Caki2 (cell line): ENCODE results near the gene ZYX. TPM values are rescaled to one million over a fixed set of nuclear protein-coding genes. Genes with fewer than 3 reads are reported as not detected.

ENCODE experiments used
- DNase-seq: peaks from one replicate; pipeline ENCODE4 v3.0.0-alpha.2; 2015; ENCODE audit warnings: low read depth
- in situ Hi-C: cut with HindIII; loops from 2 replicates; pipeline ENCODE4 v1.10.0; 2016; ENCODE audit warnings: low sequenced_read_pairs, low pct_unique_long_range_greater_than_20kb, mixed read lengths
- total RNA-seq: library from RNA; depleted of rRNA; stranded (reverse); fragments of >200 nt; shearing (Covaris generic); gene quantifications from 2 replicates; pipeline ENCODE4 v1.2.3, GENCODE V29; 2014; ENCODE audit warnings: low replicate concordance; rRNA removed

The ZYX gene, protein sequence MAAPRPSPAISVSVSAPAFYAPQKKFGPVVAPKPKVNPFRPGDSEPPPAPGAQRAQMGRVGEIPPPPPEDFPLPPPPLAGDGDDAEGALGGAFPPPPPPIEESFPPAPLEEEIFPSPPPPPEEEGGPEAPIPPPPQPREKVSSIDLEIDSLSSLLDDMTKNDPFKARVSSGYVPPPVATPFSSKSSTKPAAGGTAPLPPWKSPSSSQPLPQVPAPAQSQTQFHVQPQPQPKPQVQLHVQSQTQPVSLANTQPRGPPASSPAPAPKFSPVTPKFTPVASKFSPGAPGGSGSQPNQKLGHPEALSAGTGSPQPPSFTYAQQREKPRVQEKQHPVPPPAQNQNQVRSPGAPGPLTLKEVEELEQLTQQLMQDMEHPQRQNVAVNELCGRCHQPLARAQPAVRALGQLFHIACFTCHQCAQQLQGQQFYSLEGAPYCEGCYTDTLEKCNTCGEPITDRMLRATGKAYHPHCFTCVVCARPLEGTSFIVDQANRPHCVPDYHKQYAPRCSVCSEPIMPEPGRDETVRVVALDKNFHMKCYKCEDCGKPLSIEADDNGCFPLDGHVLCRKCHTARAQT
- total RNA-seq: 23.2 and 41.3 TPM in 2 replicates

GRCh38 chr7:143380646-143381426, at the start of gene ZYX:
Gene ZYX, plus strand, starts transcription at chr7:143381345. Its CDS starts 227 bp downstream, at chr7:143381572.
- DNase-seq: peak; percentile 79
- in situ Hi-C loops: no loop called here

- in situ Hi-C loops: no loop called here
- DNase-seq: no peak
These were observed 46.9 kb upstream of the ZYX start for GRCh38 chr7:143334244-143334643.

DNA sequence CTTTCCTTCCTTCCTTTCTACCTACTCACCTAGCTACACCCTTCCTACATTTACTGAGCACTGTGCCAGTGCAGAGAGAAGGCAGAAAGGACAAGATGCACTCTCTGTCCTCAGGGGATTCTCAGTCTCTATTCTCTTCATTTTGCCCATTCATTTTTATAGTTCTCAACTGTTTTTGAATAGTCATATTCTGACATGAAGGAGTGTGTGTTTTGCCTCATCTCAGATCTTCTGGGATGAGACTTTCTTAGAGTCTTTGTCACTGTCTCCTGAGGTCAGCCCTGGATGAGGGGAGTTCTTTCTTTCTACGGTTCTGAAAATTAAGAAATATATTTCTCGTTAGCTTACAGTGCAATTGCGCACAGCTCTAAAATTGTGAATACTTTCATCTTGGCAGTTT, 43.9 kb upstream of the ZYX start:
- no peak for DNase-seq
- in situ Hi-C loops: no loop called here

GRCh38 chr7:143341842-143342241, 39.3 kb upstream of the ZYX start:
- DNase-seq: no peak
- in situ Hi-C loops: no loop called here

DNA sequence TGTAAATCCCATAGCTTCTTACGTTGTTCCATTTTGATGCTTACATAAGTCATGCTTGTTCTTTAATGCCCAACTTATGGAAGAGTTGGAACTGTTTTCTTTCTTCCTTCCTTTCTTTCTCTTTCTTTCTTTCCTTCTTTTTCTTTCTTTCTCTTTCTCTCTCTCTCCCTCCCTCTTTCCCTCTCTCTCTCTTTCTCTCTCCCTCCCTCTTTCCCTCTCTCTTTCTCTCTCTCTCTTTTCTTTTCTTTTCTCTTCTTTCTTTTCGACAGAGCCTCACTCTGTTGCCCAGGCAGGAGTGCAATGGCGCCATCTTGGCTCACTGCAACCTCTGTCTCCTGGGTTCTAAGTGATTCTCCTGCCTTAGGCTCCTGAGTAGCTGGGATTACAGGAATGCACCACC, 37.5 kb upstream of the ZYX start:
- in situ Hi-C loops: no loop called here
- no peak for DNase-seq

DNA sequence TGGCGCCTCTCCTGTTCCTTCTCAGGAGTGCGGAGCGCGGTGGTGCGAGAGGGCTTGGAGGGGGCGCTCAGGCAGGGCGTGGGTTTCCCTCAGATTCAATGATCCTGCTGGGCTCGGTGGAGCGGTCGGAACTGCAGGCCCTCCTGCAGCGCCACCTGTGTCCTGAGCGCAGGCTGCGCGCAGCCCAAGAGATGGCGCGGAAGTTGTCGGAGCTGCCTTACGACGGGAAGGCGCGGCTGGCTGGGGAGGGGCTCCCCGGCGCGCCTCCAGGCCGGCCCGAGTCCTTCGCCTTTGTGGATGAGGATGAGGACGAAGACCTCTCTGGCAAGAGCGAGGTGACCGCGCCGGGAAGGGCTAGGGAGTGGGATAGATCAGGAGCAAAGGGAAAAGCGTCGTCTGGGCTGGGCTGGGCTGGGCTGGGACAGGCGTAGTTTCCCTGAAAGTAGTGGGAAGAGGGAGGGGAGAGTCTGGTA, 35.7 kb upstream of the ZYX start:
- no peak for DNase-seq
- in situ Hi-C loops: no loop called here

GRCh38 chr7:143346018-143346417, 35.1 kb upstream of the ZYX start:
- DNase-seq: no peak
- in situ Hi-C loops: no loop called here

GRCh38 chr7:143347950-143348349, 33.2 kb upstream of the ZYX start:
- no peak for DNase-seq
- in situ Hi-C loops: no loop called here

DNA sequence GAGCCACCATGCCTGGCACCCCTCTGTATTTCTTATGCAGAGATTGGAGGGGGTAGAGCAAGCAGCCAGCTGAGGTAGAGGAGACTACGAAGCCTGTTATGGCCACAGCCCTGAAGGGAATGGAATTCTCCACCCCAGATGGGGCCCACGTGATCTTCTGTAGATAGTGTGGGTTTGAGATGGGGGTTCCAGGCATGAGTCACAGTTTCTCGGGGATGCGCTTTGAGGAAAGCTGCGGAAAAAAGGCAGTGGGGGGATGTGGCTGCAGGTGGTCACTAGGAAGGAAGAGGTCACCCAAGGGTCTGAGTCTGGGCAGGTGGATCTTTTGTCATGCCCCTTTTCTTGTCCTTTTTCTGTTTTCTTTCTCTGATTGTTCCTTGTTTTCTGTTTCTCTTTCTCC, 30.1 kb upstream of the ZYX start:
- in situ Hi-C loops: no loop called here

DNA sequence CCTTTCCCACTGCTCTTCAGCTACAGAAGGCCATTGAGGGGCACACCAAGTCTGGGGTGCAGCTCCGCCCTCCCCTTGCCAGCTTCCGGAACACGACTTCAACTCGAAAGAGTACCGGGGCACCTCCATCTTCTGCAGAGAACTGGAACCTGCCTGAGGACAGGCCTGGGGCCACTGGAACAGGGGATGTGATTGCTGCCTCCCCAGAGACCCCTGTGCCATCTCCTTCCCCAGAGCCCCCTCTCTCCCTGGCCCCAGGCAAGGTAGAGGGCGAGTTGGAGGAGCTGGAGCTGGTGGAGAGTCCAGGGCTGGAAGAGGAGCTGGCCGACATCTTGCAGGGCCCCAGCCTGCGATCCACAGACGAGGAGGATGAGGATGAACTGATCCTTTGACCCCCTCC, 29.6 kb upstream of the ZYX start:
- in situ Hi-C loops: no loop called here
- no peak for DNase-seq

More for the DNA sequence above, 30.1 kb upstream of the ZYX start:
- DNase-seq: no peak

- in situ Hi-C loops: no loop called here
- DNase-seq: no peak
These were observed 28.6 kb upstream of the ZYX start for GRCh38 chr7:143352531-143353002.

DNA sequence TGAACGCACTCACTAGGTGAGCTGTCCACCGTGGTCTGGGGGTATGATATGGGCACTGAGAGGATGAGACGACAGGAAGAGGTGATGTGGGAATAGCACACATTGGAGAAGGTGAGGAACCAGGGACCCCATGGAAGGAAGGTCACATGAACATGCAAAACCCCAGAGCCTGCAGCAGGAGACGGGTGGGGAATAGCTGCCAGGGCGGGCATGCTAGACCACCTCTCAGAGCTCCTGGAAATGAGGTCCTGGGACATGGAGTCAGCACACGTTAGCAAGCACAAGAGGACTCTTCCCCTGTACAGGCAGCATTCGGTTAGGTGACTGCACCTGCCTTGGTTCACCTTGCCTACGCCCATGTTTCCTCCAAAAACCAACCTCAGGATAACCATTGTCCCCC, 26.8 kb upstream of the ZYX start:
- no peak for DNase-seq
- in situ Hi-C loops: no loop called here

GRCh38 chr7:143354965-143355364, 26.2 kb upstream of the ZYX start:
- in situ Hi-C loops: no loop called here
- DNase-seq: no peak

GRCh38 chr7:143355450-143356385, 25.4 kb upstream of the ZYX start:
- in situ Hi-C loops: no loop called here
- no peak for DNase-seq

DNA sequence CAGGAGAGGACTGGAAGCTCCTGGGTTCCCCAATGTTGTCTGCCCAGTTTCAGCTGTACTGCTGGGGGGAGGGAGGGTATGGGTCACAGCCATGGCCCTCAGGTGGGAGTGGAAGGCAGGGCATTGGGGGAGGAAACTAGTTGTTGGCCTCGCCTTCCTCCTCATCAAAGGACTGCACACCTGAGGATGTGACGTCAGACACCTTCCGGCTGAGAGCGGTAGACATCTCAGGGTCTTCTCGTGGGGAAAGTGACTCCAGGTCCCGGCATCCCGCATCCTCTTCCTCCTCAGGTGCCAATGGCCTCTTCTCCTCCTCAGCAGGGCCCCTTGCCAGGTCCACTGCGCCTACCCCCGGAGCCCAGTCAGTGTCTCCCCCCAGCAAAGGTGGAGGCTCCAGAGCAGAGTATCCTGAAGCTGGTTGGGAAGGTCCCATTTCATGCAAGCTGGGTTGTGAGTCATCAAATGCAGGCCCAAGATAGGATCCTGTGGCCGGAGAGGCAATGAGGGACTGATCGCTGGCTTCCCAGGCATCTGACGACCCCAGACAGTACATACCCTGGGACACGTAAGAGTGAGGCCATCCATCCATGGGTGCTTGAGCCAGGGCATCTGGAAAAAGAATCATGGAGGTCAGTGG, 24.6 kb upstream of the ZYX start:
- in situ Hi-C loops: no loop called here
- DNase-seq: no peak

- no peak for DNase-seq
- in situ Hi-C loops: no loop called here
These were observed 22.5 kb upstream of the ZYX start for GRCh38 chr7:143358626-143359025.

DNA sequence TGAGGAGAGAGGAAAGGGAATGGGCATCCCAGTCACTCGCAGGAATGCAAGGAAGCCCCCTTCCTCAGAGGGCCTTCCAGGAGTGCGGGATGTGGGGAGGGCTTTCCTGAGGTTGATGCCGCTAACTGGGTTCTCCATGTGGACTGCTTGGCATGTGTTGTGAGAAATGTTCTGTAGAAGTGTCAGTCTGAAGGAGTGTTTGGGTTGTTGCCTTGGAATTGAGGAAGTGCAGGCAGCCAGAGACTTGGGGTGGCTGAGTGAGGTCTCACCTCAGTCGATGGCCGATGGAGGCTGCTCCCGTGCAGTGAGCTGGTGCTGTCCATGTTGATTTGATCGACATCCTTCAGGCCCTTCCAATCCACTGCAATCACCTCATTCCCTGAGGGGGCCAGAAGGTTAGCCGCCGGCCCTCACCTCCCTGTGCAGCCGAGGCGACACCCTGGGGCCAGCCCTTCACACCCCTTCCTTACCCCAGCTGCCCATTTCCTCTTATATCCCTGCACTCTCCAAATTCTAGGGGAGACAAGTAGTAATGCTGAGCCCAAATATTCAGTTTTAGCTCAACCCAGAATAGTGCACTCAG, 21.3 kb upstream of the ZYX start:
- no peak for DNase-seq
- in situ Hi-C loops: no loop called here
